ENCODE measurements around the gene VAT1L.

The VAT1L gene

GRCh38 chr16:77871932-77872331 lies 83.6 kb downstream of the VAT1L start:
- H3K36me3 ChIP-seq (replicated peaks; ENCODE audit: insufficient read depth, low read length): no peaks in the 10 kb centered on the region
- no peaks in the 10 kb centered on the region for H4K20me1 ChIP-seq (ENCODE audit: insufficient read depth, low read length)
- no peak overlapping the region for H3K4me3 ChIP-seq (ENCODE audit: low read length)
- no peak for DNase-seq
- no peaks in the 10 kb centered on the region for H3K9me3 ChIP-seq (replicated peaks; ENCODE audit: insufficient read depth, low read length)
- no peaks in the 10 kb centered on the region for H3K79me2 ChIP-seq (ENCODE audit: low read length)
- H3F3A ChIP-seq (ENCODE audit: insufficient read depth, low read length): peaks cover 4% of the 10 kb centered on the region; the same call in 1 of the 2 replicates
- H2AFZ ChIP-seq (ENCODE audit: low read length): no peak overlapping the region
- no peak for TF ChIP-seq EZH2 (optimal IDR thresholded peaks at IDR 0.05; ENCODE audit: low read depth, low read length)
- no peak for TF ChIP-seq CTCF (IDR thresholded peaks at IDR 0.05; ENCODE audit: low read length)
- no peak for TF ChIP-seq EZH2phosphoT487 (IDR thresholded peaks at IDR 0.05; ENCODE audit: low read length)
- H3K4me1 ChIP-seq (ENCODE audit: low read length): peaks cover 15% of the 10 kb centered on the region
- no peaks in the 10 kb centered on the region for H3K9me2 ChIP-seq (replicated peaks; ENCODE audit: insufficient read depth, low read length)
- no peak overlapping the region for H3K27ac ChIP-seq (ENCODE audit: low read length)
- no peak overlapping the region for H3K9ac ChIP-seq (ENCODE audit: low read length)
- H3K4me2 ChIP-seq (ENCODE audit: low read depth, low read length): no peak overlapping the region
- H3K27me3 ChIP-seq (replicated peaks; ENCODE audit: insufficient read depth, low read length): no peaks in the 10 kb centered on the region

- H3K4me1 ChIP-seq (ENCODE audit: low read length): peaks cover 11% of the 10 kb centered on the region
- H3K4me3 ChIP-seq (ENCODE audit: low read length): no peak overlapping the region
- H3K9me3 ChIP-seq (replicated peaks; ENCODE audit: insufficient read depth, low read length): no peaks in the 10 kb centered on the region
- no peaks in the 10 kb centered on the region for H3K9me2 ChIP-seq (replicated peaks; ENCODE audit: insufficient read depth, low read length)
- no peaks in the 10 kb centered on the region for H4K20me1 ChIP-seq (ENCODE audit: insufficient read depth, low read length)
- no peaks in the 10 kb centered on the region for H3K36me3 ChIP-seq (replicated peaks; ENCODE audit: insufficient read depth, low read length)
- no peaks in the 10 kb centered on the region for H3K79me2 ChIP-seq (ENCODE audit: low read length)
- no peak overlapping the region for H3K9ac ChIP-seq (ENCODE audit: low read length)
- TF ChIP-seq CTCF (IDR thresholded peaks at IDR 0.05; ENCODE audit: low read length): no peak
- TF ChIP-seq EZH2 (optimal IDR thresholded peaks at IDR 0.05; ENCODE audit: low read depth, low read length): no peak
- H3K4me2 ChIP-seq (ENCODE audit: low read depth, low read length): no peak overlapping the region
- peaks cover 3% of the 10 kb centered on the region; the same call in 1 of the 2 replicates for H3F3A ChIP-seq (ENCODE audit: insufficient read depth, low read length)
- no peak overlapping the region for H2AFZ ChIP-seq (ENCODE audit: low read length)
- no peaks in the 10 kb centered on the region for H3K27me3 ChIP-seq (replicated peaks; ENCODE audit: insufficient read depth, low read length)
- no peak overlapping the region for H3K27ac ChIP-seq (ENCODE audit: low read length)
- no peak for DNase-seq
Observed at GRCh38 chr16:77873066-77873465, 84.7 kb downstream of the VAT1L start.

GRCh38 chr16:77874347-77874746 lies 86.0 kb downstream of the VAT1L start:
- Histone ChIP-seq H3K4me3 (ENCODE audit: low read length) (no peak overlapping the region), H3K79me2 (ENCODE audit: low read length) (no peaks in the 10 kb centered on the region), H3K4me1 (ENCODE audit: low read length) (peaks cover 1% of the 10 kb centered on the region; the same call in 1 of the 2 replicates), H3K9me3 (replicated peaks; ENCODE audit: insufficient read depth, low read length) (no peaks in the 10 kb centered on the region), H3K27ac (ENCODE audit: low read length) (no peak overlapping the region), H3K9me2 (replicated peaks; ENCODE audit: insufficient read depth, low read length) (no peaks in the 10 kb centered on the region), H4K20me1 (ENCODE audit: insufficient read depth, low read length) (no peaks in the 10 kb centered on the region), H3F3A (ENCODE audit: insufficient read depth, low read length) (no peaks in the 10 kb centered on the region), H2AFZ (ENCODE audit: low read length) (no peak overlapping the region), H3K27me3 (replicated peaks; ENCODE audit: insufficient read depth, low read length) (no peaks in the 10 kb centered on the region), H3K9ac (ENCODE audit: low read length) (no peak overlapping the region), H3K36me3 (replicated peaks; ENCODE audit: insufficient read depth, low read length) (no peaks in the 10 kb centered on the region), H3K4me2 (ENCODE audit: low read depth, low read length) (no peak overlapping the region)
- no peak for TF ChIP-seq CTCF (IDR thresholded peaks at IDR 0.05; ENCODE audit: low read length)
- no peak for DNase-seq
